SK-N-SH treated with all-trans-retinoic acid at 6 μM for 48 hours (cell line): ENCODE data around the gene OTUD3.

Experiments used
- CREB5 ChIP-seq: fragments of 250-450 bp; sonication (Bioruptor Pico); IDR thresholded peaks from 2 replicates; pipeline ENCODE4 v1.5.1; 2020; ENCODE audit warnings: low read depth, mild to moderate bottlenecking, moderate library complexity
- CSRNP3 ChIP-seq: fragments of 250-450 bp; sonication (Bioruptor Pico); IDR thresholded peaks from 2 replicates; pipeline ENCODE4 v1.5.1; 2021; ENCODE audit warnings: mild to moderate bottlenecking, moderate library complexity
- PATZ1 ChIP-seq: fragments of 250-450 bp; sonication (Bioruptor Pico); IDR thresholded peaks from 2 replicates; pipeline ENCODE4 v1.8.0; 2020; ENCODE audit warnings: mild to moderate bottlenecking, moderate library complexity, borderline replicate concordance
- POU6F1 ChIP-seq: fragments of 250-450 bp; sonication (Bioruptor Pico); IDR thresholded peaks from 2 replicates; pipeline ENCODE4 v1.8.0; 2021; ENCODE audit warnings: low read depth, mild to moderate bottlenecking, moderate library complexity, borderline replicate concordance
- PPARA ChIP-seq: fragments of 250-450 bp; sonication (Bioruptor Pico); IDR thresholded peaks from 2 replicates; pipeline ENCODE4 v1.5.0; 2020; ENCODE audit warnings: mild to moderate bottlenecking, borderline replicate concordance
- RARB ChIP-seq: fragments of 250-450 bp; sonication (Bioruptor Pico); IDR thresholded peaks from 2 replicates; pipeline ENCODE4 v1.8.0; 2021; ENCODE audit warnings: mild to moderate bottlenecking, moderate library complexity
- ZFP3 ChIP-seq: fragments of 250-450 bp; sonication (Bioruptor Pico); IDR thresholded peaks from 2 replicates; pipeline ENCODE4 v1.5.0; 2020; ENCODE audit warnings: mild to moderate bottlenecking, moderate library complexity
- ZFP30 ChIP-seq: fragments of 450-650 bp; formaldehyde crosslinking; IDR thresholded peaks from 2 replicates; pipeline ENCODE4 v1.5.0; 2022; ENCODE audit warnings: mild to moderate bottlenecking, moderate library complexity
- ZNF70 ChIP-seq: fragments of 450-650 bp; formaldehyde crosslinking; IDR thresholded peaks from 2 replicates; pipeline ENCODE4 v1.5.0; 2020; ENCODE audit warnings: mild to moderate bottlenecking, moderate library complexity

- no peak for TF ChIP-seq PPARA (CRISPR knock-in tag)
- no peak for TF ChIP-seq CSRNP3 (CRISPR knock-in tag)
- TF ChIP-seq PATZ1 (CRISPR knock-in tag): no peak
- no peak for TF ChIP-seq ZFP30 (CRISPR knock-in tag)
- no peak for TF ChIP-seq CREB5
- no peak for TF ChIP-seq RARB
- TF ChIP-seq ZNF70 (CRISPR knock-in tag): no peak
- TF ChIP-seq ZFP3 (CRISPR knock-in tag): no peak
- no peak for TF ChIP-seq POU6F1 (CRISPR knock-in tag)
Observed at GRCh38 chr1:19934336-19934735, 52.1 kb downstream of the OTUD3 start.
